Liver (tissue), 9 donors: ENCODE data around the gene NF1. TPM values are rescaled to one million over a fixed set of nuclear protein-coding genes. Genes with fewer than 3 reads are reported as not detected.

Experiments used
- DNase-seq: peaks from one replicate; pipeline ENCODE4 v3.0.0-alpha.2; 2017; ENCODE audit warnings: low spot score
- H3K27ac ChIP-seq, 2 donors: one replicate each; pipeline ENCODE4 v1.7.0; 2013; ENCODE audit warnings: inconsistent platforms in 2 of 2, low read length in 2 of 2, control low read depth in 1 of 2, low read depth in 1 of 2, mild to moderate bottlenecking in 1 of 2
- H3K27me3 ChIP-seq, 4 donors: one replicate each; pipeline versions ENCODE4 v1.6.1 to v1.7.0; 2013; ENCODE audit warnings: low read length in 3 of 4, inconsistent platforms in 1 of 4, mild to moderate bottlenecking in 1 of 4, moderate library complexity in 1 of 4; ENCODE audit not compliant: control insufficient read depth in 4 of 4, insufficient read depth in 4 of 4
- H3K36me3 ChIP-seq, 4 donors: one replicate each; pipeline versions ENCODE4 v1.6.1 to v1.7.0; 2013; ENCODE audit warnings: low read length in 3 of 4, mild to moderate bottlenecking in 3 of 4, low read depth in 1 of 4, moderate library complexity in 1 of 4; ENCODE audit not compliant: control insufficient read depth in 4 of 4, insufficient read depth in 3 of 4
- H3K4me1 ChIP-seq, 4 donors: one replicate each; pipeline versions ENCODE4 v1.6.1 to v1.7.0; 2013; ENCODE audit warnings: low read length in 3 of 4, mild to moderate bottlenecking in 3 of 4, moderate library complexity in 1 of 4; ENCODE audit not compliant: control insufficient read depth in 4 of 4, insufficient read depth in 4 of 4
- H3K4me3 ChIP-seq, 3 donors: one replicate each; pipeline versions ENCODE4 v1.6.1 to v1.7.0; 2013; ENCODE audit warnings: low read length in 3 of 3, control low read depth in 1 of 3, low read depth in 1 of 3, mild to moderate bottlenecking in 1 of 3
- H3K9ac ChIP-seq, 2 donors: one replicate each; pipeline ENCODE4 v1.7.0; 2013; ENCODE audit warnings: low read length in 2 of 2, mild to moderate bottlenecking in 2 of 2, moderate library complexity in 2 of 2, control low read depth in 1 of 2, low read depth in 1 of 2
- H3K9me3 ChIP-seq, 4 donors: one replicate each; pipeline versions ENCODE4 v1.6.1 to v1.7.0; 2013; ENCODE audit warnings: low read length in 3 of 4; ENCODE audit not compliant: control insufficient read depth in 4 of 4
- EGR1 ChIP-seq, 2 donors: IDR thresholded peaks; 2 replicates each; pipeline ENCODE4 v1.6.1; 2016 to 2018; ENCODE audit warnings: antibody characterized with exemption in 2 of 2, low read depth in 2 of 2
- FOXA1 ChIP-seq: IDR thresholded peaks from 2 replicates; pipeline ENCODE4 v1.6.1; 2016; ENCODE audit warnings: antibody characterized with exemption
- FOXA2 ChIP-seq: IDR thresholded peaks from 2 replicates; pipeline ENCODE4 v1.6.1; 2016; ENCODE audit warnings: antibody characterized with exemption
- GABPA ChIP-seq, 2 donors: IDR thresholded peaks in 1 of 2; conservative IDR thresholded peaks in 1 of 2; 2 replicates each; pipeline ENCODE4 v1.6.1; 2016; ENCODE audit warnings: antibody characterized with exemption in 2 of 2, mild to moderate bottlenecking in 1 of 2, moderate library complexity in 1 of 2
- HNF4G ChIP-seq: IDR thresholded peaks from 2 replicates; pipeline ENCODE4 v1.6.1; 2016; ENCODE audit warnings: antibody characterized with exemption
- JUND ChIP-seq, 2 donors: IDR thresholded peaks; 2 replicates each; pipeline ENCODE4 v1.6.1; 2016; ENCODE audit warnings: antibody characterized with exemption in 2 of 2
- NR2F2 ChIP-seq: IDR thresholded peaks from 2 replicates; pipeline ENCODE4 v1.6.1; 2016; ENCODE audit warnings: antibody characterized with exemption
- RAD21 ChIP-seq, 2 donors: IDR thresholded peaks; 2 replicates each; pipeline ENCODE4 v1.6.1; 2016; ENCODE audit warnings: antibody characterized with exemption in 2 of 2, mild to moderate bottlenecking in 2 of 2
- RXRA ChIP-seq, 2 donors: IDR thresholded peaks; 2 replicates each; pipeline ENCODE4 v1.6.1; 2017 to 2018; ENCODE audit warnings: antibody characterized with exemption in 2 of 2, mild to moderate bottlenecking in 1 of 2
- SP1 ChIP-seq: IDR thresholded peaks from 2 replicates; pipeline ENCODE4 v1.6.1; 2018; ENCODE audit warnings: antibody characterized with exemption, mild to moderate bottlenecking
- TAF1 ChIP-seq: conservative IDR thresholded peaks from 2 replicates; pipeline ENCODE4 v1.6.1; 2016; ENCODE audit warnings: antibody characterized with exemption, mild to moderate bottlenecking
- YY1 ChIP-seq: IDR thresholded peaks from 2 replicates; pipeline ENCODE4 v1.6.1; 2016; ENCODE audit warnings: antibody characterized with exemption, mild to moderate bottlenecking
- whole genome bisulfite sequencing: extraction: QIAGEN DNeasy Blood & Tissue Kit; methylation state at CpG from one replicate; pipeline ENCODE4 v1.1.7; 2013; 5-methylcytosine and 5-hydroxymethylcytosine counted together
- polyA plus RNA-seq, 2 donors: library from polyadenylated mRNA; stranded (reverse) in 1 of 2; unstranded in 1 of 2; fragments of 200-250 nt in 1 of 2; fragments of >200 nt in 1 of 2; fragmentation: Nextera tagmentation in 1 of 2; extraction: Ambion mirVana in 1 of 2; gene quantifications; one replicate each; pipeline versions ENCODE4 v1.2.1 to v1.2.3, GENCODE V29; 2013 to 2015
- total RNA-seq, 2 donors: library from RNA; depleted of rRNA; stranded (reverse); fragments of >200 nt; gene quantifications; one replicate each; pipeline ENCODE4 v1.2.3, GENCODE V29; 2014
- TF ChIP-seq, protein P1 (sequence below): fragments of 150-350 bp; IDR thresholded peaks from 2 replicates; pipeline ENCODE4 v1.5.1; 2017; ENCODE audit warnings: improper control_type of control experiment, low read depth, low read length; ENCODE audit not compliant: missing input control
- TF ChIP-seq, protein P2 (sequence below): IDR thresholded peaks from 2 replicates; pipeline ENCODE4 v1.6.1; 2016; ENCODE audit warnings: antibody characterized with exemption
- TF ChIP-seq, protein P3 (sequence below): IDR thresholded peaks from 2 replicates; pipeline ENCODE4 v1.6.1; 2016; ENCODE audit warnings: antibody characterized with exemption, mild to moderate bottlenecking
- TF ChIP-seq, protein P4 (sequence below): IDR thresholded peaks from 2 replicates; pipeline ENCODE4 v1.6.1; 2016; ENCODE audit warnings: antibody characterized with exemption
- donor health status: healthy.
- donor health status: healthy.
- donor health status: healthy.
- donor health status: healthy.
- donor health status: healthy.

Gene NF1
- total and polyA plus RNA-seq, 4 donors: 4.6 to 42.6 (median 13.5) TPM

DNA sequence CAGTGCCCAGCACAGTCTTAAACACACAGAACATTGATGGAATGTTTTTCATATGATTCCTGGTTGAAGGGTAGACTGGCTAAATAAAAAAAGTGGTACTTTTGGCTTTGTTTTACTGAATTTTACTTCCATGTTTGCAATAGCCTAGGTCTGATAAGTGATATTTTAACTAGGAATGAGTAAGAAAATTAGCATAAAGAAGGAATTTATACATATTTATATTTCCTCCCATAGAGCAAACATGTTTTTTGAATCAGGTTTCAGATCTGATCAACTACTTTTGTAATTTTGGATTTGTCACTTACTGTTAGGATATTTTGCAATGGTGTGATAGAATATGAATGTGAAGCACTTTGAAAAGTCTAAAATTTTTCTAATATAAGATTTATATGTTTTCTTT, 7.2 kb downstream of the NF1 start:
- TF ChIP-seq FOXA1: no peak
- no peak for TF ChIP-seq SP1
- TF ChIP-seq, protein P1, sequence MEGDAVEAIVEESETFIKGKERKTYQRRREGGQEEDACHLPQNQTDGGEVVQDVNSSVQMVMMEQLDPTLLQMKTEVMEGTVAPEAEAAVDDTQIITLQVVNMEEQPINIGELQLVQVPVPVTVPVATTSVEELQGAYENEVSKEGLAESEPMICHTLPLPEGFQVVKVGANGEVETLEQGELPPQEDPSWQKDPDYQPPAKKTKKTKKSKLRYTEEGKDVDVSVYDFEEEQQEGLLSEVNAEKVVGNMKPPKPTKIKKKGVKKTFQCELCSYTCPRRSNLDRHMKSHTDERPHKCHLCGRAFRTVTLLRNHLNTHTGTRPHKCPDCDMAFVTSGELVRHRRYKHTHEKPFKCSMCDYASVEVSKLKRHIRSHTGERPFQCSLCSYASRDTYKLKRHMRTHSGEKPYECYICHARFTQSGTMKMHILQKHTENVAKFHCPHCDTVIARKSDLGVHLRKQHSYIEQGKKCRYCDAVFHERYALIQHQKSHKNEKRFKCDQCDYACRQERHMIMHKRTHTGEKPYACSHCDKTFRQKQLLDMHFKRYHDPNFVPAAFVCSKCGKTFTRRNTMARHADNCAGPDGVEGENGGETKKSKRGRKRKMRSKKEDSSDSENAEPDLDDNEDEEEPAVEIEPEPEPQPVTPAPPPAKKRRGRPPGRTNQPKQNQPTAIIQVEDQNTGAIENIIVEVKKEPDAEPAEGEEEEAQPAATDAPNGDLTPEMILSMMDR: no peak
- Histone ChIP-seq H3K27me3 (no peaks in the 10 kb centered on the region), H3K9me3 (no peaks in the 10 kb centered on the region), H3K4me1 (no peaks in the 10 kb centered on the region), H3K4me3 (no peak overlapping the region), H3K9ac (no peak overlapping the region), H3K27ac (no peak overlapping the region), H3K36me3 (no peaks in the 10 kb centered on the region)
- no peak for DNase-seq

DNA sequence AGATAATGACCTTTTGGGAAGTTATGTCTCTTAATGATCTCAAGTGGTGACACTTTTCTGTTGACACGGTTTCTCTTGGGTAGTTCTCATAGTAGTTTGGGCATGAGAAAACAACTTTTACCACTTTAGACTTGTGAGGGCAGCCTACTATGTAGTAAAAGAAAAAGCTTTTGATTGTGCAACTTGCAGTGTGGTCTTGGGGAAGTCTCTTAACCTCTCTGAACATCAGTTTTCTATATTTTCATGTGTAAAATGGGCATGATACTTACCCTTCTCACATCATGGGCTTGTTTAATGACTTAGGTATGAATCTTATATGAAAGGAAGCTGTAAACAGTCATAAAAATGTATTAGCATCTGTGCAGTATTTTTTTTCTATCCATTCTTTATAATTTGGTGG, 11.2 kb downstream of the NF1 start:
- no peaks in the 10 kb centered on the region for H3K4me1 ChIP-seq

DNA sequence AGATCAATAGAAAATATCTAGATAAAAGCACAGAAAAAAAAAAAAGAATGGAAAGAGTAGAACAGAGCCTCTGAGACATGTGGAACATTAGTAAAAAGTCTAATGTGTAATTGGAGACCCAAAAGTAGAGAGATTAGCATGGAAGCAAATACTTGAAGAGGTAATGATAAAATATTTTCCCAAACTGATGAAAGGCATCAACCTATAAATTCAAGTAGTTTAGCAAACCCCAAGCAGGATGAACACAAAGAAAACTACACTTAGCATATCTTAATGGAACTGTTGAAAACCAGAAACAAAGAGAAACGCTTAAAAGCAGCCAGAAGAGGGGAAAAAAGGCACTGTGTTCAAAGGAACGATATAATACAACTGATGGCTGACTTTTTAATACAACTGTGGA, 16.4 kb downstream of the NF1 start:
- no peak overlapping the region for H3K9ac ChIP-seq
- H3K27ac ChIP-seq: no peak overlapping the region
- no peaks in the 10 kb centered on the region for H3K9me3 ChIP-seq
- no peaks in the 10 kb centered on the region for H3K36me3 ChIP-seq
- H3K27me3 ChIP-seq: no peaks in the 10 kb centered on the region
- WGBS: 7% methylated on average over 2 of the region's 2 CpGs
- DNase-seq: no peak
- peaks cover 0 to 2% (median 0%) of the 10 kb centered on the region in 4 donors for H3K4me1 ChIP-seq
- H3K4me3 ChIP-seq: no peak overlapping the region
- no peak for TF ChIP-seq JUND (IDR thresholded peaks at IDR 0.05)
- TF ChIP-seq, protein P2, sequence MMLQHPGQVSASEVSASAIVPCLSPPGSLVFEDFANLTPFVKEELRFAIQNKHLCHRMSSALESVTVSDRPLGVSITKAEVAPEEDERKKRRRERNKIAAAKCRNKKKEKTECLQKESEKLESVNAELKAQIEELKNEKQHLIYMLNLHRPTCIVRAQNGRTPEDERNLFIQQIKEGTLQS: no peak
- TF ChIP-seq, protein P3, sequence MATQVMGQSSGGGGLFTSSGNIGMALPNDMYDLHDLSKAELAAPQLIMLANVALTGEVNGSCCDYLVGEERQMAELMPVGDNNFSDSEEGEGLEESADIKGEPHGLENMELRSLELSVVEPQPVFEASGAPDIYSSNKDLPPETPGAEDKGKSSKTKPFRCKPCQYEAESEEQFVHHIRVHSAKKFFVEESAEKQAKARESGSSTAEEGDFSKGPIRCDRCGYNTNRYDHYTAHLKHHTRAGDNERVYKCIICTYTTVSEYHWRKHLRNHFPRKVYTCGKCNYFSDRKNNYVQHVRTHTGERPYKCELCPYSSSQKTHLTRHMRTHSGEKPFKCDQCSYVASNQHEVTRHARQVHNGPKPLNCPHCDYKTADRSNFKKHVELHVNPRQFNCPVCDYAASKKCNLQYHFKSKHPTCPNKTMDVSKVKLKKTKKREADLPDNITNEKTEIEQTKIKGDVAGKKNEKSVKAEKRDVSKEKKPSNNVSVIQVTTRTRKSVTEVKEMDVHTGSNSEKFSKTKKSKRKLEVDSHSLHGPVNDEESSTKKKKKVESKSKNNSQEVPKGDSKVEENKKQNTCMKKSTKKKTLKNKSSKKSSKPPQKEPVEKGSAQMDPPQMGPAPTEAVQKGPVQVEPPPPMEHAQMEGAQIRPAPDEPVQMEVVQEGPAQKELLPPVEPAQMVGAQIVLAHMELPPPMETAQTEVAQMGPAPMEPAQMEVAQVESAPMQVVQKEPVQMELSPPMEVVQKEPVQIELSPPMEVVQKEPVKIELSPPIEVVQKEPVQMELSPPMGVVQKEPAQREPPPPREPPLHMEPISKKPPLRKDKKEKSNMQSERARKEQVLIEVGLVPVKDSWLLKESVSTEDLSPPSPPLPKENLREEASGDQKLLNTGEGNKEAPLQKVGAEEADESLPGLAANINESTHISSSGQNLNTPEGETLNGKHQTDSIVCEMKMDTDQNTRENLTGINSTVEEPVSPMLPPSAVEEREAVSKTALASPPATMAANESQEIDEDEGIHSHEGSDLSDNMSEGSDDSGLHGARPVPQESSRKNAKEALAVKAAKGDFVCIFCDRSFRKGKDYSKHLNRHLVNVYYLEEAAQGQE: no peak
- TF ChIP-seq, protein P4, sequence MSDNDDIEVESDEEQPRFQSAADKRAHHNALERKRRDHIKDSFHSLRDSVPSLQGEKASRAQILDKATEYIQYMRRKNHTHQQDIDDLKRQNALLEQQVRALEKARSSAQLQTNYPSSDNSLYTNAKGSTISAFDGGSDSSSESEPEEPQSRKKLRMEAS: no peak
- no peak for TF ChIP-seq TAF1
- TF ChIP-seq NR2F2: no peak
- TF ChIP-seq FOXA1: no peak
- no peak for TF ChIP-seq GABPA (IDR thresholded peaks at IDR 0.05 in 1 of 2, conservative IDR thresholded peaks at IDR 0.05 in 1 of 2)
- no peak for TF ChIP-seq RAD21 (IDR thresholded peaks at IDR 0.05)
- no peak for TF ChIP-seq EGR1 (IDR thresholded peaks at IDR 0.05; ENCODE audit: low read depth in 2 of 2)
- TF ChIP-seq RXRA (IDR thresholded peaks at IDR 0.05): no peak
- no peak for TF ChIP-seq SP1

More for the DNA sequence above, 11.2 kb downstream of the NF1 start:
- H3K4me3 ChIP-seq: no peak overlapping the region
- WGBS: 98% methylated on average over 1 of the region's 1 CpG
- H3K9me3 ChIP-seq: no peaks in the 10 kb centered on the region
- TF ChIP-seq, protein P2: no peak
- TF ChIP-seq NR2F2: no peak
- TF ChIP-seq, protein P3: no peak
- TF ChIP-seq YY1: no peak
- no peak for TF ChIP-seq HNF4G
- no peak for TF ChIP-seq RXRA (IDR thresholded peaks at IDR 0.05)
- TF ChIP-seq, protein P4: no peak
- no peak for TF ChIP-seq FOXA2
- no peak for TF ChIP-seq FOXA1
- no peak overlapping the region for H3K9ac ChIP-seq
- no peaks in the 10 kb centered on the region for H3K27me3 ChIP-seq
- H3K36me3 ChIP-seq: no peaks in the 10 kb centered on the region
- H3K27ac ChIP-seq: no peak overlapping the region
- no peak for DNase-seq
